HG03135 (cell line): ENCODE measurements around the gene KCNN1.
A peak's percentile ranks its signal among the peaks of the same experiment; 100 is the strongest.

ENCODE experiments used
- ATAC-seq: cut with Tn5 transposase; IDR thresholded peaks from one replicate; pipeline ENCODE4 v1.9.1; 2021; ENCODE audit warnings: mild to moderate bottlenecking, moderate library complexity; ENCODE audit not compliant: unreplicated experiment

The KCNN1 gene

GRCh38 chr19:17946965-17947784, 19.7 kb upstream of the KCNN1 start:
- peak; percentile 29 for ATAC-seq

DNA sequence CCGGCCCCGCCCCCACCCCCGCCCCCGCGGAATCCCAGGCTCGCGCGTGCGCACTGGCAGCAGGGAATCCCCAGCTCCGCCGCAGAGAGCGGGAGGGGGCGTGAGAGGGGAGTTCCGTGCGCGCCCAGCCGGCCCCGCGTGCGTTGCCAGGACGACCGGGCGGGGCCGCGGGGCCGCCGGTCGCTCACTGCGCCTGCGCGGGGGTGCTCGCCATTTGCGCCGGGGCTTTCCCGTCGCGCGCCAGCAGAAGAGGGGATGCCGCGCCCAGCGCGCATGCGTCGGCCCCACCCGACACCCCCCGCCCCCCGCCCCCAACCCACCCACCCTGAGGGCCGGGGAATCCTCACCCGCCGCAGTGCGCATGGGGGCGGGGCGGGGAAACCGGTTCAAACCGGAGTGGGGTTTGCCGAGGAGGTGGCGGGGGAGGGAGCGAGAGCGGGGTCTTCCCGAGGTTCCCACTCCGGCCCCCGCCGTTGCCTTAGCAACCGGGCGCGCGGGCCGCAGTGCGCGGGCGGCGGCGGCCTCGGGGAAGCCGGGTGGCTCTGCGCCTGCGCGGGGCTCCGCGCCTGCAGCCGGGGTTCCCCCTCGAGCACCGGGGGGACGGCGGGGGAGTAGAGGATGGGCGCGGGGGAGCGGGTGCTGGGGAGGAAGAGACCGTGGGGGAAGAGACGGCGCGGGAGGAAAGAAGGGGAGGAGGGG, 18.9 kb upstream of the KCNN1 start:
- peak; percentile 54 for ATAC-seq

GRCh38 chr19:17948514-17948900, 18.4 kb upstream of the KCNN1 start:
- ATAC-seq, result no peak

GRCh38 chr19:17948931-17949930, 17.7 kb upstream of the KCNN1 start:
- no peak for ATAC-seq

DNA sequence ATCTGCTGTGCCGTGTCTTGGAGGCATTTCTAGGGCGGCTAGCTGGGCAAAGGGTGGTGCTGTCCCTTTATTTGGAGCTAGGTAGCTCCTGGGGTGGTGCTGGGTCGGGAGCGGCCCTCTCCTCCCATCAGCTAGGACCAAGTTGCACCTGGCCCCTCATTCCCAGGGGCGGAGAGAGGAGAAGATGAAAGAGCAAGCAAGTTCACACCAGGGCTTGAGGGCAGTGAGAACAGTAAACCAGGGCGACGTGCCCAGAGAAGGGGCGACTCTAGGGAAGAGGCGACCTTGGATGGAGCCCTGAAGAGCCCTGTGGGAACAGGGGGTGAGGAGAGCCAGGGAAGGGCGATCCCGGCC, 17.0 kb upstream of the KCNN1 start:
- no peak for ATAC-seq

GRCh38 chr19:17950310-17951156, 16.4 kb upstream of the KCNN1 start:
- no peak for ATAC-seq

DNA sequence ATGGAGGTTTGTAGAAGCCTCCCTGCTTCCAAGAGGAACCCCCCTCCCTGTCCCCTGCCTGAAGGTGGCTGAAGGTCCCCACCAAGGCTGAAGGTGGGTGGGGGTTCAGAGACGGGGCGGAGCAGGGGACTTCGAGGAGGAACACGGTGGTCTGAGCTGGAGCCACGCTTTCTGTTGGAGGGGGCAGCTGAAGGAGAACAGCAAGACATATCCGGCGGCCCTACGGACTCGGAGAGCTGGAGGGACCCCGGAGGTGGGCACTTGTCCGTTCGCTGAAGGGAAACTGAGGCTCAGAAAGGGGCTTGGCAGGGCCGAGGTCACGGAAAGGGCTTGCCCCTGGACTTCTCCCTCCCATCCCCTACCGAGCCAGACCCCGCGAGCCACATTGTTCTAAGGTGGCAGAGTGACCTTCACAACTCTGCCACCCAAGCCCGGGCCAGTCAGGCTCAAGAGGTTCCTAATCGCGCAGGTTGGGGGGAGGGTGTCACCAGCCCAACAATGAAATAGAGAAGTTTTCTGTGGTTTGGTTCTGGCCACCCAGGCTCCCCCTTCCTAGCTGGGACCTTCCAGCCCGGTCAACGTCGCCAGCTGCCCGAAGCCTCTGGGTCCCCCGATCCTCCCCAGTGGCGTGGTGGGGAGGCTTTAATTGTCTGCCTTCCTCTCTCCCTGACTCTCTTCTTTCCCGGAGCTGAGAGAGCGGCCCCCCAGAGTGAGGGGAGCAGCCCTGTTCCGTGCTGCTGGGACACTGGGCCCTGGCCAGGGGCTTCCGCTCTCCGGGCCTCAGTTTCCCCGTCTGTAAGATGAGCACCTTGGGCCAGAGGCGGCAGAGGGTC, 15.5 kb upstream of the KCNN1 start:
- ATAC-seq, result no peak

GRCh38 chr19:17951990-17952976, 14.6 kb upstream of the KCNN1 start:
- ATAC-seq, result no peak

- ATAC-seq, result no peak
Observed at GRCh38 chr19:17953316-17953801, 13.5 kb upstream of the KCNN1 start.

DNA sequence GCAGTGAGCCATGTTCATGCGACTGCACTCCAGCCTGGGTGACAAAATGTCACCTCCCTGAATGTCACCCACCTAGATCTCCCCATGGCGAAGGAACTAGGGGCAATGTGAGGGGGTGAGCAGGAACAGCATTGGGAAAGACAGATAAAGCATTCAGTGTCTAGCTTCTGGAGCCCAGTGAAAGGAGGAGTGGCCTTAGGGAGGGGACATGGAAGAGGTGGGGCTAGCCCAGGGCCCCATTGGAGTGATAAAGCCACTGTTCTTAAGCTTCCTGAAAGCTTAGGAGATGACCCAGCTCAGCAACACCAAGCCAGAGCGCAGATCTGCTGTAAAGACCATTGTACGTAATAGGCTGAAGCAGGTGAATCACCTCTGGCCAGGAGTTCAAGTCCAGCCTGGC, 13.0 kb upstream of the KCNN1 start:
- ATAC-seq, result no peak

GRCh38 chr19:17954401-17954800, 12.5 kb upstream of the KCNN1 start:
- ATAC-seq, result no peak

GRCh38 chr19:17957149-17957849, 9.6 kb upstream of the KCNN1 start:
- ATAC-seq, result no peak

DNA sequence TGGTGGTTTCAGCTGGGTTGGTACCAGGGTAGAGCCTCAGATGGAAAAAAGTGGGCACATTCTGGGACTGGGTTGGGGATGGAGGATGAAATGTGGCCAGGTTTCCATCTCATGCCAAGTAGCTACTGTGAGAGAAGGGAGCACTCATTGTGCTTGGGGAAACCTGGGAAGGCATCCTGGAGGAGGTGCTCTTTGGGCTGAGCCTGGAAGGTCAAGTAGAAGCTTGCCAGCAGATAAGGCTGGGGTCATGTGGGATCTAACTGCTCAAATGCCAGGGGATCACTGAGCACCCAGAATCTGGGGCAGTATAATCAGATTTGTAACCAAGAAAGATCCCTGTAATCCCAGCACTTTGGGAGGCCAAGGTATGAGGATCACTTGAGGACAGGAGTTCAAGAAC, 9.0 kb upstream of the KCNN1 start:
- ATAC-seq, result no peak

- no peak for ATAC-seq
Observed at GRCh38 chr19:17963936-17964691, 2.8 kb upstream of the KCNN1 start.

GRCh38 chr19:17965370-17966128, 1.4 kb upstream of the KCNN1 start:
- ATAC-seq, result no peak

DNA sequence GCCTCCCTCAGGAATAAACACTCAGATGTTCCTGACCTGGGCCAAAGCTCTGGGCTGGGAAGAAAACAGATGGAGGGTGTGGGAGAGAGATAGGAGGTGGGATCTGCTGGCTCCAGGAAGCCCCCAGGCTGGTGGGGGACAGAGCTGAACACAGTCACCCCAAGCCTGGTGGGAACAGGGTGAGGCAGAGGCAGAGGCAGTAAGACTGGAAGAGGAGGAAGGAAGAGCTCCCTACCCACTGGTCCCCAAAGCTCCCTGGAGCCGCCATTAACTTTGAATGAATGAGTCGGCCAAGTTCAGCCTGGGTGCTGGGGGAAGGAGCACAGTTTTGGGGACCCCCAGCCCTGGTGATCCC, 801 bp upstream of the KCNN1 start:
- no peak for ATAC-seq
